Stimulated activated CD4-positive, alpha-beta T cell treated with anti-CD3 and anti-CD28 coated beads, Interleukin-2, amount 100 ng/mL, for 24 hours (primary cell): Measurements from ENCODE around the gene ZNF516.

Experiments
- DNase-seq, 2 donors: peaks; one replicate each; pipeline ENCODE4 v3.0.0-alpha.2; 2020

The ZNF516 gene

GRCh38 chr18:76398295-76398694, 96.7 kb downstream of the ZNF516 start:
- DNase-seq = no peak

DNA sequence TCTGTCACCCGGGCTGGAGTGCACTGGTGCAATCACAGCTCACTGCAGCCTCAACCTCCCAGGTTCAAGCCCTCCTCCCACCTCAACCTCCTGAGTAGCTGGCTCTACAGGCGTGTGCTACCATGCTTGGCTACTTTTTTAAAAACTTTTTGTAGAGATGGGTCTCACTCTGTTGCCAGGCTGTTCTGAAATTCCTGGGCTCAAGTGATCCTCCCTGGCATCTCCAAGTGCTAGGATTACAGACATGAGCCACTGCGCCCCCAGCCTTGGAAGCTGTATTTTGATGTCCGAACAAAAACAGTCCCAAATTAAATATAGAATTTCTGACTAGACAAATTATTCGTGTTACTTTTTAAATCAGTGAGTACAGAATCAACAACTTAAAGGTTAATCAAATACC, 97.4 kb downstream of the ZNF516 start:
- DNase-seq = no peak

DNA sequence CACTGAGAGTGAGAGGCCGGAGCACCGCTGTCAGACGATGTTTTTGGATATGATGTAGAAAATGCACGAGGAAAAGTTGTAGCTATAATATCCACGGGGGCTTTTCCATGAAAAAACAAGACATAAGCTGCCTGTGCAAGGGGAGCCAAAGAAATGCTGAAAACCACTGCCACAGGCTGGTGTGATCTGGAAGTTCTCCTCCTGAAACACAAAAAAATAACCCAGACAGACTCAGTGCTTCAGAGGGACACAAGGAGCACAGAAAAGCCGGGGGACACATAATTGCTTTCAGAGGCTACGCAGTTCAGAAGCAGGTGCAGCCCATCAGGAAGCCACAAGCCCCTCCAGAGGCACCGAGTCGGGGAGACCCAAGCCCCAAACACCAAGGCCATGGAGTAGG, 98.2 kb downstream of the ZNF516 start:
- DNase-seq = no peak

DNA sequence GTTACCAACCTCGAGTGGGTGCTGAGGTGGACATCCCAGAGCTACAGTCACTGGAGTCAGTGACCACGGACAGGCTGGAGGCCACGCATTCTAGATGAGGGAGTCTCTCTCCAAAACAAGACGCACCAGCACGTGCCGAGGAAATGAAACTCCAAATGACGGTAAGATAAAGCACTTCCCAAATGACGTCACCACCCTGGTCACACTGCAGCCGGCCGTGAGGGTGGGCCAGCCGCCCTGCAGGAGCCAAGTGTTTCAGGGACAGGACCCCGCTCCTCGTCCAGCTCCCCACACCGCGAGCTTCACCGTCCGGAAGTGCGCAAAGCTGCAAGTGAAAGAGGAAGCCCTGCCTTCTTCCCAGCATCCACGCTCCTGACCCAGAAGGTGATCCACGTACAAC, 99.4 kb downstream of the ZNF516 start:
- DNase-seq = no peak

GRCh38 chr18:76394780-76395476, 100.1 kb downstream of the ZNF516 start:
- no peak for DNase-seq

DNA sequence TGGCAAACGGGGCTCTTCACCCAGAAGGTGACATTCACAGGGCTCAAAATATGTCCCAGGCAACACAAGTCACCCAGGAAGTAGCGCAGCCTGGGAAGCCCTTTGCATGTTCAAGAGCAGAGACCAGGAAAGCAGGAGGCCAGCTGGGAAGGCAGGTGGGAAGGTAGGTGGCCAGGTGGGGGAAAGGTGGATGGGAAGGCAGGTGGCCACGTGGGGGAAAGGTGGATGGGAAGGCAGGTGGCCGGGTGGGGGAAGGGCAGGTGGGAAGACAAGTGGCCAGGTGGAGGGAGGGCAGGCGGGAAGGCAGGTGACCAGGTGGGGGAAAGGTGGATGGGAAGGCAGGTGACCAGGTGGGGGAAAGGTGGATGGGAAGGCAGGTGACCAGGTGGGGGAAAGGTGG, 102.7 kb downstream of the ZNF516 start:
- no peak for DNase-seq

DNA sequence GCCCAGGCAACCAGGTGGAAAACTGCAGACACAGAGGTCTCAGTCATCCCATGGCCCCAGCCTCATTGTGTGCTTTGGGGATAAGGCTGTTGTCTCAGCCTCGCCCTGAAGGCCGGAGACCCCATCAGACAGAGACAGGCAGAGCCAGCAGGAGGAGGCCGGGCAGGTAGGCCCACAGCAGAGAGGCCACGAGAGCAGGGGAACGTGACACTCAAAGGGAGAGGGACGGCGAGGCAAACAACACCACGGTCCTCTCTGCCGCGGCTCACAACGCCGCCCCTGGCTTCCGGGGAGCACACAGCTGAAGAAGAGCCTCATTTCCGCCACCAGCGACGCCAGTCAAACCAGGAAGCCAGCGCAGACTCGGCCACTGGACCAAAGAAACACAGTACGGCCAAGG, 103.3 kb downstream of the ZNF516 start:
- DNase-seq = no peak

- DNase-seq = no peak
Observed at GRCh38 chr18:76391038-76391437, 104.0 kb downstream of the ZNF516 start.

DNA sequence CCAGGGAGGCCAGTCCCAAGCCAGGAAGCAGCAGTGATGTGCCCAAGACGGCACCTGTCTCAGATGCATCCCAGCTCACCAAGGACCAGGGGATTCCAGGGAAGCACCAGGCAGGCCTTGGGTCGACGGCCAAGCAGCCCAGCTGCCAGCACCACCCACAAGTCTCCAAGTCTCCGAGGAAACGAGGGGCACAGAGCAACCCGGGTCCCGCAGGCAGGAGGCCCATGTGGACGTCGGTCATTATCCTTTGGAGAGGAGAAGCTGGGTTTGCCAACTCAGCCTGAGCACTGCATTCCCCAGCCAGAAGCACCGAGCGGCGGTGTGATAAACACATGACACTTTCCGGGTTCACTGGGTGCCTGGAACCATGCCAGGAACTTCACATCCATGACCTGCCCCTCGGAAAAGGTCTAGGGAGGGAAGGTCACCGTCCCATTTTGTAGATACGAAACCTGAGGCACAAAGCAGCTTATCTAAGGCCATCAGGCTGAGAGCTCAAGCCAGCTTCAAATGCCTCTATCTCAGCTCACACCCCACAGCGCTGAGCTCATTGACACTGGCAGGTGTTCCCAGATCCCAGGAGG, 104.5 kb downstream of the ZNF516 start:
- no peak for DNase-seq

DNA sequence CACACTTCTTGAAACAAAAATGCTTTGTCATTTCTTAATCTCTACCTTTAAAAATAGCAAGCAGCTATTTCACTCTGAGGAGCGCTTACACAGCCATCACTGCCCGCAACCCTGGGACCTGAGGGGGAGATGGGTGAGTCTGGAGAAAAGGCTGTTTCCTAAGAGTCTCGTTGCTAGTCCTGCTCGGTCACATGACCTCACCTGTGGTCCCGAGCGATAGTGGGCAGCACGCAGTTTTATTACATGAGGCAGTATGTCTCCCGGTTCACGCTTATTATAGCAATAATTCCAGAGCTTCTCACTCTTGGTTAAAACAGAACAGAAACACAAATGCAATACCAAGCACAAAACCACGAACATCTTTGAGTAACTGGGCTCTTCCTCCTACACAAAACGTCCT, 105.3 kb downstream of the ZNF516 start:
- peak in 1 of 2 donors; percentile 8 for DNase-seq

- no peak for DNase-seq
Observed at GRCh38 chr18:76388891-76389423, 106.1 kb downstream of the ZNF516 start.

DNA sequence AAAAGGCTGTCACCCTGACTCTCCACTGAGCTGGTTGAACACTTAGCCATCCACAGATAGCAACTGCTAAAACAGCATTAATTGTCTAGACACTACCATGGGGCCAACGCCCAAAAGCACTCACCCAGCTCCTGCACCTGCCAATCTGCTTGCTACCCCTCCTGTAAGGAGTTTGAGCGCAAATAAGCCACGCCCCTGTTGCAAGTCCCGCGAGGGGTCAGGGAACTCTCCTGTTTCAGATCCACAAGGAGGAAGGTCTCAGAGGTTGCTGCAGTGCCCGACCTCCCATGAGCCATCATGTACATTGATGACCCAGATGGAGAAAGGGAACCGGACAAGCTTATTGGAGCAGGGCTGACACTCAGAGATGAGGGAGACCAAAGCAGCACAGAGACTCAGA, 106.8 kb downstream of the ZNF516 start:
- DNase-seq = no peak

GRCh38 chr18:76387608-76388007, 107.4 kb downstream of the ZNF516 start:
- DNase-seq = no peak

- no peak for DNase-seq
Observed at GRCh38 chr18:76386886-76387285, 108.2 kb downstream of the ZNF516 start.

GRCh38 chr18:76386071-76386470, 109.0 kb downstream of the ZNF516 start:
- no peak for DNase-seq

DNA sequence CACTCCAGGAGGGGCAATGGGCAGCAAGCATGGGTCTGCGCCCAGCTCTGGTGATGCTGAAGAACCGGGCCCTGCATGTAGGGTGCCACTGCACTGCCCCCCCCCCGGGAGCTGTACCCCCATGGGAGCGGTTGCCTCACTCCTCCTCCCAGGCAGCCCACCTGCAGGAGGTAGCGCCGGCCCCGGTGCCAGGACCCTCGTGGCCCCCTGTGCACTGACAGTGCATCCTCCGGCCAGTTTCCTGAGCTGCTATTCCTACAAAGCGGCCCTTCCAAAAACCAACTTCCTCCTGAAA, 109.4 kb downstream of the ZNF516 start:
- no peak for DNase-seq

GRCh38 chr18:76384861-76385680, 110.0 kb downstream of the ZNF516 start:
- no peak for DNase-seq

GRCh38 chr18:76384114-76384790, 110.8 kb downstream of the ZNF516 start:
- no peak for DNase-seq

DNA sequence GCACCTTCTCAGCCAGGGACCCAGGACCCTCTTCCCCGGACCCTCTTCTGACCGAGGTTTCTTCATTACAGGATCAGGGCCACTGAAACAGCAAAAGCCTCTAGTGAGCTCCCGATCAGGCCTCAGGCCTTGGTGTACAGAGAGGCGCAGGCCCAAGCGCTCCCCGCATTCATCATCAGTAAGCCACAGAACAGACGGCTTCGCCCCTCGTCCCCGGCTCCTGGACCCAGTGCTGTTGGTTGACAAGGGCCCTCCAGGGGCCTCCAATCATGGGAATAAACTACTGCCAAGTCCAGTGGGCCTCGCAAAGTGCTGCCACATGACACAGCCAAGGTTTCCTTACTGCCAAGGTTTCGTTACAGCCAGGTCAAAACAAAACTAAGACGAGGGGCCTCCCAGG, 111.4 kb downstream of the ZNF516 start:
- DNase-seq = no peak

DNA sequence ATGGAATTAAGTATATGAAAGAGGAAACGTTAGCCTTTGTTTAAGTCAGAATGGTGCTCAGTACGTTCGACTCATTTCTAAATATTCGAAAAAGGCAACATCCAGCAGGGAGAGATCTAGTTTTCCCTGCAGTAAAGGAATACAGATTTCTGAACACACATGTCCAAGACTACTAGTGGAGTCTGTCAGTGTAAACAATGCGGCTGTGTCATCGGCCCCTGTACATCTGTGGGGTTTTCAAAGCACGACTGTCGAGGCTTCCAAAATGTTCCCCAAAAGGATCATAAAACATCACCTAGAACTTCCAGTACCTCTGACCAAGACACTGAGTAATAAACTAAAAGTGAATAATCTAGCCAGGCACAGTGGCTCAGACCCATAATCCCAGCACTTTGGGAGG, 112.8 kb downstream of the ZNF516 start:
- no peak for DNase-seq

- peak; percentile 28 to 35 for DNase-seq
Observed at GRCh38 chr18:76380791-76381405, 114.1 kb downstream of the ZNF516 start.

DNA sequence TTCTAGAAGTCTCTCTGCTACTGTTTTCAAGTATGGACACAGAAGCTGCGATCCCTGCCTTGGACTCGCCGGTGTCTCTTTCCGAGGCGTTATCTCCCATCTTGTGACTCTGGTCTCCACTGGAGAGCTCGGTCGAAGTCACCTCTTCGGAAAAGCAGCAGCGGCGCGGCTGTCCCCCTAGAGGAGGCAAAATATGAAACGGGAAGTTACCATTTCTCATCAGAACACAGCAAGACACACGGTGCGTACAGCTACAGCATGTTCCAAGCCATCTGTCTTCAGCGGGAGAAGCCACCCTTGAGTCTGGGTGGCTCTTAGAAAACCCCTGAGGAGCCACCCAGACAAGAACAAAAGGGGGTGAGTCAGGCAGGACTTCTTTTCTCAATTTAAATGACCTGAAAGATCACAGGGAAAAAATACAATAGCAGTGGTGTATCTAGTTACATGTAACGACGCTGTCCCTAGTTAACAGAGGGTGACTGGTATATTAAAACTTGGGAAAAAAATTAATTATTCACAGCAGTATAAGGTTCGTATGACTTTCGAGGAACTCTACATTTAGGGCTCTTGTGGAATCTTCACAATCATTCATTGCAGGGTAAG, 114.8 kb downstream of the ZNF516 start:
- DNase-seq = no peak
